ENCODE results near the gene CORT.
"Not testable (repeated sequence)": the region's sequence is repeated elsewhere in the genome, so short reads cannot be mapped to it uniquely, and the experiment has no call there.

The CORT gene

DNA sequence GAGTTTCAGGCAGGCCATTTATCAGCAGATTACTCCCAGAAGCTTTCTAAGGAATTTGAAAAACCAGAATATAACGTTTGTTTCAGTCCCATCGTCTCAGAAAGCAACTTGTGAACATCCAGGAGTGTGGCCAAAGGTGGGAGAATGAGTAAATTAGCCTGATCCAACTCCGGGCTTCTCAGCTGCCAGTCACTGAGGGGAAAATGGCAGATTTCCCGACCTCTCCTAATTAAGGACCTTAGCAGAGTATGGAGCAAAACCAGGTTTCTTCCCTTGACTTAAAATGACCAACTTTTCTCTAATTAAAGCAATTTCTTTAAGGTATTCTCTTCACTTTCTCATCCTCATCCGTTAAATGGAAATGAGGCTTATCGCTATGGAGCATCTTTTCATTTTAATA lies 1.0 kb downstream of the CORT start:
- TF ChIP-seq CTCF (IDR thresholded peaks at IDR 0.05; ENCODE audit: low read length, missing control alignments), result no peak
- no peak for DNase-seq (ENCODE audit: low read depth)
- H3K4me3 ChIP-seq (replicated peaks; ENCODE audit: low read depth, low read length), result no peak overlapping the region

DNA sequence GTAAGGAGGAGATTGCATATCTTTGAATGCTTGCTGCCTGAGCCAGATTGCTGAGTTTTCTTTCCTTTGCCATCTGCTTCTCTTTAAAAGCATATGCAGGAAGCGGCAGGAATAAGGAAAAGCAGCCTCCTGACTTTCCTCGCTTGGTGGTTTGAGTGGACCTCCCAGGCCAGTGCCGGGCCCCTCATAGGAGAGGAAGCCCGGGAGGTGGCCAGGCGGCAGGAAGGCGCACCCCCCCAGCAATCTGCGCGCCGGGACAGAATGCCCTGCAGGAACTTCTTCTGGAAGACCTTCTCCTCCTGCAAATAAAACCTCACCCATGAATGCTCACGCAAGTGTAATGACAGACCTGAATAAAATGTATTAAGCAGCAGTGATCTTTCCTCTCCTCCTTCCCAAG lies 1.5 kb downstream of the CORT start:
- peak overlapping the region; percentile 2 for H3K4me3 ChIP-seq (replicated peaks; ENCODE audit: low read depth, low read length)
- peak; percentile 15 for DNase-seq (ENCODE audit: low read depth)
- TF ChIP-seq CTCF (IDR thresholded peaks at IDR 0.05; ENCODE audit: low read length, missing control alignments), result no peak

GRCh38 chr1:10456048-10456447 lies 6.2 kb downstream of the CORT start:
- no peak for TF ChIP-seq CTCF (IDR thresholded peaks at IDR 0.05; ENCODE audit: low read length, missing control alignments)
- no peak overlapping the region for H3K4me3 ChIP-seq (replicated peaks; ENCODE audit: low read depth, low read length)
- DNase-seq (ENCODE audit: low read depth), result no peak

DNA sequence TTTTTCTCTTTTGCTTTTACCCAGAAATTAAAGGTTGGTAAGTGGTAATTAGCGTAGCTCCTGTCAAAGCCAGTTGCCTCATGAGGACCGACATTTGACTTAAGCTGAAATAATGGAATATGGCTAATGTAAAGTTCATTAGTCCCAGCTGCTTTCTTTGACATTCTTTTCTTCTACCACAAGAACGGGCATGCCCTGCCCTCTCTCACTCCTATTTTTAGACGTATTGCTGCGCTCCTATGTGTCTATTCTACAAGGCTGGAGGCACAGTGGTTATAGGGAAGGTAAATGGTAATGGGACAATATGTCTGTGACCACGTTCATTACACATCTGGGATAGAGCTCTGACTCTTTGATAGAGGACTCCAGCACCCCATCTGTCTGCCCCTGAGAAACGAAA lies 6.8 kb downstream of the CORT start:
- no peak for DNase-seq (ENCODE audit: low read depth)
- no peak overlapping the region for H3K4me3 ChIP-seq (replicated peaks; ENCODE audit: low read depth, low read length)
- TF ChIP-seq CTCF (IDR thresholded peaks at IDR 0.05; ENCODE audit: low read length, missing control alignments), result no peak

- not testable (repeated sequence) for DNase-seq (ENCODE audit: low read depth); H3K4me3 ChIP-seq (replicated peaks; ENCODE audit: low read depth, low read length)
These were observed 7.6 kb downstream of the CORT start for GRCh38 chr1:10457462-10457861.

- TF ChIP-seq CTCF (IDR thresholded peaks at IDR 0.05; ENCODE audit: low read length, missing control alignments), result no peak
- H3K4me3 ChIP-seq (replicated peaks; ENCODE audit: low read depth, low read length), result no peak overlapping the region
- no peak for DNase-seq (ENCODE audit: low read depth)
These were observed 8.0 kb downstream of the CORT start for GRCh38 chr1:10457875-10458274.

DNA sequence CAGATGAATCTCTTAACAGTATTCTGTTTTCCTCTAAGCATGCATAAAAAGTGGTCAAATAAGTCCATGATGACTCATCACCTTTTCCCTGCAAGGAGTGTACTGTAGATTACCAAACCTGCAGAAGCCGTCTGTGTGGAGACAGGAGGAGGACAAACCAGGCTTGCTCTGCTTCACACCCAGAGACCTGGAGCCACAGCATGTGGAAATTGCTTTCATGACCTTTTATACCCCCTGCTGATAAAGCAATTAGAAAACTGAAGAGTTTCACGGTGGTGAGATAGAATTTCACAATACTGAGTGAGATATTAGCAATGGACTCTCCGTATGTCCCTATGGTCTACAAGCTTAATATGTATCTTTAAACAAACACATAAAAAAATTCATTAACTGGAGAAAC lies 9.4 kb downstream of the CORT start:
- peak; percentile 79 for DNase-seq (ENCODE audit: low read depth)
- TF ChIP-seq CTCF (IDR thresholded peaks at IDR 0.05; ENCODE audit: low read length, missing control alignments), result no peak
- no peak overlapping the region for H3K4me3 ChIP-seq (replicated peaks; ENCODE audit: low read depth, low read length)

GRCh38 chr1:10467078-10467477 lies 17.2 kb downstream of the CORT start:
- no peak overlapping the region for H3K4me3 ChIP-seq (replicated peaks; ENCODE audit: low read depth, low read length)
- no peak for TF ChIP-seq CTCF (IDR thresholded peaks at IDR 0.05; ENCODE audit: low read length, missing control alignments)
- no peak for DNase-seq (ENCODE audit: low read depth)
